K562 (cell line): ENCODE measurements around the gene TBXAS1. TPM values are rescaled to one million over a fixed set of nuclear protein-coding genes. Genes with fewer than 3 reads are reported as not detected.

Experiments
- CREB3 ChIP-seq: fragments of 450-650 bp; conservative IDR thresholded peaks from 2 replicates; pipeline ENCODE4 v1.6.1; 2016; ENCODE audit warnings: missing genetic modification characterization, low read depth, mild to moderate bottlenecking, missing compliant biosample characterization, moderate library complexity
- KLF13 ChIP-seq: fragments of 450-650 bp; IDR thresholded peaks from 2 replicates; pipeline ENCODE4 v1.6.1; 2016; ENCODE audit warnings: missing genetic modification characterization, low read depth, mild to moderate bottlenecking, missing compliant biosample characterization, moderate library complexity, borderline replicate concordance
- MIER1 ChIP-seq: fragments of 450-650 bp; IDR thresholded peaks from 2 replicates; pipeline ENCODE4 v1.6.1; 2016; ENCODE audit warnings: antibody characterized with exemption, mild to moderate bottlenecking, low read depth
- ZBTB40 ChIP-seq, 2 experiments: fragments of 450-650 bp in 1 of 2; sonication (generic) in 1 of 2; formaldehyde crosslinking in 1 of 2; IDR thresholded peaks; 2 replicates each; pipeline versions ENCODE4 v1.7.1 to v1.9.0; 2016 to 2022; ENCODE audit warnings: inconsistent platforms in 1 of 2, mild to moderate bottlenecking in 1 of 2, missing genetic modification reagents in 1 of 2
- ZNF407 ChIP-seq: fragments of 450-650 bp; IDR thresholded peaks from 2 replicates; pipeline ENCODE4 v1.6.1; 2016; ENCODE audit warnings: low read depth
- polyA plus RNA-seq, 8 experiments: library from polyadenylated mRNA; depleted of rRNA in 4 of 8; stranded (reverse) in 5 of 8; unstranded in 3 of 8; fragments of >200 nt; fragmentation: Nextera tagmentation in 2 of 8; fragmentation: Illumina TruSeq in 1 of 8; extraction: Ambion mirVana in 2 of 8; extraction: Trizol in 1 of 8; gene quantifications; 2 replicates each; pipeline versions ENCODE4 v1.2.1 to v1.2.3, GENCODE V29; 2011 to 2014; ENCODE audit warnings: inconsistent platforms in 1 of 8, missing spikeins in 1 of 8
- total RNA-seq, 7 experiments: library from RNA; depleted of rRNA in 6 of 7; stranded (reverse); fragments of >200 nt in 6 of 7; fragmentation: Illumina TruSeq in 2 of 7; extraction: Trizol in 2 of 7; gene quantifications; 2 replicates each; pipeline versions ENCODE4 v1.2.1 to v1.2.3, GENCODE V29; 2011 to 2021; ENCODE audit warnings: low replicate concordance in 1 of 7

TBXAS1 gene
- total and polyA plus RNA-seq, 9 of the 15 experiments (the other 6 are each of a cell fraction or from before 2014, with no cell fraction given): 1.1 to 8.3 (median 1.9) TPM

- peak; percentile 72; the same call in 1 of the 2 replicates for TF ChIP-seq ZBTB40 (IDR thresholded peaks at IDR 0.05)
- no peak for TF ChIP-seq ZBTB40 (CRISPR knock-in tag; IDR thresholded peaks at IDR 0.05)
- TF ChIP-seq CREB3 (tag): no peak; the same call in 1 of the 2 replicates
- TF ChIP-seq MIER1: peak; percentile 71; the same call in 1 of the 2 replicates
- peak; percentile 51; the same call in 1 of the 2 replicates for TF ChIP-seq ZNF407
- TF ChIP-seq KLF13 (tag): no peak
These were observed 148.0 kb downstream of the TBXAS1 start (continued) for GRCh38 chr7:139976838-139977656.
